HG02870 (cell line): Measurements from ENCODE around the gene BCL7A.
"Not testable (repeated sequence)": the region's sequence is repeated elsewhere in the genome, so short reads cannot be mapped to it uniquely, and the experiment has no call there.

ENCODE experiments used
- ATAC-seq: cut with Tn5 transposase; IDR thresholded peaks from one replicate; pipeline ENCODE4 v1.9.1; 2021; ENCODE audit warnings: mild to moderate bottlenecking, moderate library complexity; ENCODE audit not compliant: unreplicated experiment

The BCL7A gene

GRCh38 chr12:122024132-122024785 is 2.6 kb downstream of the BCL7A start:
- ATAC-seq, result no peak

GRCh38 chr12:122026706-122027333 is 5.1 kb downstream of the BCL7A start:
- ATAC-seq, result no peak

DNA sequence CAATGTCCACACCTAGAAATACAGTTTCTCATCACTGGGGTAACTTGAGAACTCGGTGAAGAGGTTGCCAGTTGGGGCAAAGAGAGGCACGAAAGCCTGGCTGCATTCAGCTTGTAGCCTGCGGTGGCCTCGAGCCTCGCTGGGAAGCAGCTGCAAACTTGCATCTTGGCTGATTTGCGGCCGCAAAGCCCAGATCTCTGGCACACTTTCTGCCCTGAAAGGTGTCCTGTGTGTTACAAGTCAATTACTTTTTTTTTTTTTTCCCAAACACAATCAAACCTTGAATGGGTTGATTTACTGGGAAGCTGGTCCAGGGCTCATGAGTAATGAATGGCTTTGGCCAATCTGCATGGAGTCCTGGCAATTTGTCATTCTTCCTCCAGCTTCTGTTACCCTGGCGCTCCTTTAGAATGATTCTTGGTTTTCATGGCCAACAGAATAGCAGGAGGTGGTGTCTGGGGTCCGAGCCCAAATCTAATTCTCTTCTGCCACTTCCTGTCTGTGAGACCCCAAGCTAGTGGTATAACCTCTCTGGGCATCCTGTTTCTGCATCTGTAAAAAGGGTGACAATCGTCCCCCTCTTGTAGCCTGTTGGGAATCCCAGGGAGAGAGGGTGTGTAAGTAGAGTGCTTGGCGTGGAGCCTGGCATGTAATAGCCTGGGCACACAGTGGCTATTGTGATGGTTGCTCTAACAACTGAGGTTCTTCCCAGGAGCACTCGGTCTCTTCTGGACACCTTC is 6.7 kb downstream of the BCL7A start:
- ATAC-seq, result no peak

GRCh38 chr12:122028905-122029560 is 7.3 kb downstream of the BCL7A start:
- no peak for ATAC-seq

DNA sequence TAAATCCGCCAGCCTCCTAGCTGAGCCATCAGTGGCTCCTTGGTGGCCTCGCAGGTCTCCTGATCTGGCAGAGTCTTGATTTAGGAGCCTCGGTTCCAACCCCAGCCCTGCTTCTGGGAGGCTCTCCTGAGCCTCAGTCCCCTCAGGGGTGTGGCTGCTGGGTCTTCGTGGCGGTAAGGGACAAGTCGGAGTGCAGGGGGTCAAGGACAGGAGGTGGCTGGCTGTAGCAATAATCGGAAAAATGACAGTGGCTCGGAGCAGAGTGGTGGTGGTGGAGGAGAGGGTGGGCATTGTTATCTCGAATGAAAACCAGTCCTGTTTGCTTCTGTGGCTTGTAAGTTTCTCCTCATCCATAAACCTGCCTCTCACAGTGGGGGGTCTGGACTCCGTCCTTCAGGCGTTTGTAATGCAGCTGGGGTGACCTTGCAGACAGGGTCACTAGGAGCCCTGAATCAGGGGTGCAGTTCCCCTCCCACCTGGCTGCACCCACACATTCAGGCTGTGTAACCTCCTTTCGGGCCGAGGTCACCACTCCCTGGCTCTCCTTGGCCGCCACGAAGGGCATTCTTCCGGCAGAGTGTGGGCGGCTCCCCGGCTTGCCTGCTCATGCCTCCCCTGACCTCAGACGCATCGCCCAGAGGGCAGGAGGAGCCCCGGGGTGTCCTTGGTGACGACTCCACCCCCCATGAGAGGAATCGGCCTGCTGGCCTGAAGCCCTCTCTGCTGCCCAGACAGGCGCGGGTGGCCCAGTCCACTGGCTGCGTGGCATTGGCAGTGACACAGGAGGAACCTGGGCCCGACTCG is 8.1 kb downstream of the BCL7A start:
- ATAC-seq, result no peak

DNA sequence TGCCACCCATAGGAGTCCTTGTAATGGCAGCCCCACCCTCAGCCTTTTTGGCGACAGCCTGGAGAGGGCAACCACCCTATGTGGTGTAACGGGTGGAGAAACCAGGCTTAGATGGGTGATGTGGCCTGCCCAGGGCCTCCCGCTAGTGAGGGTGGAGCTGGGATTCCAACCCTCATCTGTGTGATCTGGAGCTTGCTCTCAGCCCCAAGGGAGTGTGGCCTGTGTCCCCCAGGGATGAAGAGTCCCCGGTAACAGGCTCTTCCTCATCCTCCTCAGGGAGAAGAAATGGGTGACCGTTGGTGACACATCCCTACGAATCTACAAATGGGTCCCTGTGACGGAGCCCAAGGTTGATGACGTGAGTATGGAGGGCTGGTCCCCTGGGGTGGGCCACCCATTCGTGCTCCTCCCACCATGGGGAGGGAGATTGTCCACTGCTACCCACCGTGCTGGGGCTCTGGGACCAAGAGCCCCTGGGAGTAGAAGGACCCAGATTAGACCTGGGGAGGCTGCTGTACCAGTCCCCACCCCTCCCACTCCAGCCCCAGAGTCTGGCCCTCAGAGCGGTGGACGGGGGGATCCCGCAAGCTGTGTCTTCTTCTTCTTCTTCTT is 8.8 kb downstream of the BCL7A start:
- ATAC-seq, result no peak

DNA sequence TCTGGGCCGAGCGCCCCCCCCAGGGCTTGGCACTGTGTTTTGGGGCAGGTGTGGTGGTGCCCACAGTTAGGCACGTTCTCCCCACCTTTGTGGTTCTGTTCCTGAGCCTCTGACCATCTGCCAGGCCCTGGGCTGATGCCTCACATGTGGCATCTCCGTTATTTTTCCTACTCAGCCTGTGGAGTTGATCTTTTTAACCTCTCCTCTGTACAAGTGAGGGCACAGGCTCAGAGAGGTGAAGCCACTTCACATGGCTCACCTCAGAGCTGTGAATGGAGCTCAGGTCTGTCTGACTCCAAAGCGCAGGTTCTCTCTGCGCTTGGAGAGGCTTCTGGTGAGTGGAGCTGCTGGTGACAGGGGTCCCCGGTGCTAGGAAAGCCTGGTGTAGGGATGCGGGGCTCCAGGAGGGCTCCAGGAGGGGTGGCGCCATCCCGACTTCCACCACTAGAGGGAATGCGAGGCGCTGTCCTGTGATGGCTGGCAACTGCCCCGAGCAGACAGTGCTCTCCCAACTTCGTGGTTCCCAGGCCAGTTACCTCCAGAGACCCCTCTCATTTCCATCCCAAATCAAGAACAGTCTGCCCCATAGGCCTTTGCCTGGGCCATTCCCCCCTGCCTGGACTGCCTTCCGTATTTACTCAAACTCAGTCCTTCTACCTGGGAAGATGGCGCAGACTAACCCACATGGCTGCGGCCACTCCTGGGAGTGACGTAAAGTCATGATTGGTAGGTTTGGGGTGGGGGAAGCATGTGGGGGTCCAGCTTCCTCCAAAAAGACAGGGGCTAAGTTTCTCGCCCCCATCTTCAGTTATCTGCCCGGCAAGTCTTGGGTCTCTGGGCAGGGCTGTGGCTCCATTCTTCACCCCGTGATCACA is 9.9 kb downstream of the BCL7A start:
- no peak for ATAC-seq

DNA sequence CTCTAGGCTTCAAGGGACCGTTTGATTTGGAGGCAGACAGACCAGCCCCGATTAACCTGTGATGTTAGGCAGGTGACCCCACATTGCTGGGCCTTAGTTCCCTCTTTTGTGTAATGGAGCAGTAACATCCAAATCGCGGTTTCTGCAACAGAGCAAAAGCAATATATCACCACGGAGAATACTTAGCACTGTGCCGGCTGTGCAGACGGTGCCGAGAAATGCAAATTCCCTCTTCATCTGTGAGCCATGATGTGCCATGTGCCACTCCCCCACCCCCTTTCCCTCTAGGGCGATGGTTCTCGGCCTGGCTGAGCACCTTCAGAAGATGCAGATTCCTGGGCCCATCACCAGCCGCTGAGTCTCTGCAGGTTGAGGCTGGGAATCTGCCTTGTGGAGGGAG is 10.9 kb downstream of the BCL7A start:
- no peak for ATAC-seq

- ATAC-seq, result no peak
These were observed 13.6 kb downstream of the BCL7A start for GRCh38 chr12:122035292-122035691.

DNA sequence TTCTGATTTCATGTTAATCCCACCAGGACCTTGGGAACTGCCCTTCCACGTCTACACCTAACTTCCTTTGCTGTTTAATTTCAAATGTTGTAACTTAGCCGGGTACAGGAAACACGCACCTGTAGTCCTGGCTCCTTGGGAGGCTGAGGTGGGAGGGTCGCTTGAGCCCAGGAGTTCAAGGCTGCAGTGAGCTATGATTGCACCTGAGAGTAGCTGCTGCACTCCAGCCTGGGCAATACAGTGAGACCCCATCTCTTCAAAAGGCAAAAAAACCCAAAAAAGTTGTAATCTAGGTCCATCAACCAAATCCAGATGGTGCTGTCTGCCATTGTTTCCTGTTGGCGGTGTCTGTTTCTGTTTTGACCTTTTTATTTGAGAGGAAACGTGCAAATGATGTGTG is 14.5 kb downstream of the BCL7A start:
- ATAC-seq, result no peak

- no peak for ATAC-seq
These were observed 19.1 kb downstream of the BCL7A start for GRCh38 chr12:122040579-122041386.

GRCh38 chr12:122041458-122041857 is 19.8 kb downstream of the BCL7A start:
- not testable (repeated sequence) for ATAC-seq

- no peak for ATAC-seq
These were observed 21.2 kb downstream of the BCL7A start for GRCh38 chr12:122042910-122043309.

GRCh38 chr12:122043476-122043875 is 21.8 kb downstream of the BCL7A start:
- no peak for ATAC-seq

- no peak for ATAC-seq
These were observed 23.6 kb downstream of the BCL7A start for GRCh38 chr12:122045262-122045661.

DNA sequence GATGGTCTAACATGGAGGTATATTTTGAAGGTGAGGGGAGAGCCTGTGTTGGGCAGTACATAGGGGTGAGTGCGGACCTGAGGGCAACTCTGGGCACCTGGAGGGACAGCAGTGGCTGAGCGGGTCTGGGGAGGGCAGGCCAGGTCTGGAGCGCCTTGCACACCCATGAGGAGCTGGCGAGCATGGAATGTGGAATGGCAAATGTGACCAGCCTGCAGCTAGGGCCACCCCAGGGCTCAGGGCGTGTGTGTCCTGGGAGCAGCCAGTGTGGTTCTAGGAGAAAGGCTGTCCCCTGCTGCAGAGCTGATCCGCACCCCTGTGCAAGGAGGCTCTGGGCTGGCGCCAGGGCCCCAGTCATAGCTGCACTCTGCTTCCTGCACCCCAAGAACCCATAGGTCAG is 24.5 kb downstream of the BCL7A start:
- ATAC-seq, result no peak

DNA sequence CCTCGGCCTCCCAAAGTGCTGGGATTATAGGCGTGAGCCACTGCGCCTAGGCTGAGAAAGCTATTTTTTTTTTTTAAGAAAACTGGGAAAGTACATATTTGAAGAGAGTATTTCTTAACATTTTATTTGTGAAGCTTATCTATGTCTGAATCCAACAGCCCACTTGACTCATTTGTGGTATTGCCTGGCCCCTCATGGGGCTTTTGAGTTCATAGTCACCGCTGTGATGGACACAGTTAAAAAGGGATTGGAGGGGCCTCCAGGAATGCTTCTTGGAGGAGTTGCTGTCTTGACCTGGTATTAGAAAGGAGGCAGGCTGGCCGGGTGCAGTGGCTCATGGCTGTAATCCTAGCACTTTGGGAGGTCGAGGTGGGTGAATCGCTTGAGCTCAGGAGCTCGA is 26.5 kb downstream of the BCL7A start:
- no peak for ATAC-seq

GRCh38 chr12:122049827-122050226 is 28.1 kb downstream of the BCL7A start:
- no peak for ATAC-seq

GRCh38 chr12:122050706-122051105 is 29.0 kb downstream of the BCL7A start:
- no peak for ATAC-seq
